Central memory CD4-positive, alpha-beta T cell (primary cell): Measurements from ENCODE around the gene SLC17A7.

Source experiments
- DNase-seq: peaks from one replicate; pipeline ENCODE4 v3.0.0; 2022

Gene SLC17A7

DNA sequence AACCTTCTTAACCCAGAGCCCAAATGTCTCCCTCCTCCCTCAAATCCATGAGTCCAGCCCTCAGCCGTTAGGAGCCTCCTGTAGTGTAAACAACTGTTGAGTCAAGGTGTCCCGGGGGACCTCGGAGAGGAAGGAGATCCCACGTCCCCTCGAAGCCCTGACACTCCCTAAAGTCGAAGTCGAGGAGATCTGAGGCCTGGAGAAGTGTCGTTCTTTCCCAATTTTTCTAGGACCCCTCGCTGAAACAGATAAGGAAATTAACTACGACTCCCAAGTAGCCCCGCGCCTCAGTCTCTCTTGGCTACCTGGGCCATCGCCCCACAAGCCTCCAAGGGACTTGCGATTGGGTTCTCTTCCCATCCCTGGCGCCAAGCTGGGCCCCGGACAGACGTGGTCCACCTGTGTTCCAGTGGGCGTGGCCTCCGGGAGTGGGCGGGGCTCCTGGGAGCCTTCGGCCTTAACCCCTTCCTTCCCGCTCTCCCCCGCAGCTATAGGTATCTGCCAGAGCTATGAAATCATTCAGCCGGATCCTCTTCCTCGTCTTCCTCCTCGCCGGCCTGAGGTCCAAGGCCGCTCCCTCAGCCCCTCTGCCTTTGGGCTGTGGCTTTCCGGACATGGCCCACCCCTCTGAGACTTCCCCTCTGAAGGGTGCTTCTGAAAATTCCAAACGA lies 15.3 kb downstream of the SLC17A7 start:
- DNase-seq = no peak

DNA sequence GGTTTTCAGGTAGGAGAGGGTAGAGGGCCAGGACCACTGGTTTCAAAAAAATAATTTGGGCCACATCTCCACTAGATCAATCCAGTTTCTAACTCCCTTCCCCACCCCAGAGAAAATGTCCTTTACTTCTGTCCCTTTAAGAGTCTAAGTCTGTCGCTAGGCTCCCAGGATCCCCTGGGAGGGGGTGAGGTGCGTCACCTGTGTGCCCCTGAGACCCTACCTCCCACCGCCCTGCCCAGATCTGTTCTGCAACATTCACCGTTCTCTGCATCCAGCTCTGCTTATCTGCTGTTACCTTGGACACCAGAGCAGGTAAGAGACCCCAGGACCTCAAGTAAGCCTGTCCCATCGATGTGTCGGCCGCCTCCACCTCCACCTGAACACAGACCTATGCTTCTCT lies 16.1 kb downstream of the SLC17A7 start, which contains the start of gene GFY:
TSS of gene GFY (plus strand) at position 211 of the 400 bp plus-strand sequence. CDS start 1,043 bp downstream, outside the sequence.
- no peak for DNase-seq

DNA sequence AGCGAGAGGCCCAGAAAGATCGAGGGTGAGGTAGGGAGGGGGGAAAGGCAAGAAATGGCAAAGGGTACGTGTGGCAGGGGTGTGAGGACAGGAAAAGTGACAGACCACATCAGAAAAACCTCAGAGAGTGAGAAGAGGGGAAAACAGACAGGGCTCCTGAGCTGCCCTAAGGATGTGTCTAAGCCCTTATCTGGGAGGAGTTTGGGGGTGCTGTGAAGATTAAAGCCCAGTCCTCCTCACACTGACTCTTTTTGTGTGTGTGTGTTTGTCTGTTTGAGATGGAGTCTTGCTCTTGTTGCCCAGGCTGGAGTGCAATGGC lies 17.4 kb downstream of the SLC17A7 start:
- peak; percentile 48 for DNase-seq

DNA sequence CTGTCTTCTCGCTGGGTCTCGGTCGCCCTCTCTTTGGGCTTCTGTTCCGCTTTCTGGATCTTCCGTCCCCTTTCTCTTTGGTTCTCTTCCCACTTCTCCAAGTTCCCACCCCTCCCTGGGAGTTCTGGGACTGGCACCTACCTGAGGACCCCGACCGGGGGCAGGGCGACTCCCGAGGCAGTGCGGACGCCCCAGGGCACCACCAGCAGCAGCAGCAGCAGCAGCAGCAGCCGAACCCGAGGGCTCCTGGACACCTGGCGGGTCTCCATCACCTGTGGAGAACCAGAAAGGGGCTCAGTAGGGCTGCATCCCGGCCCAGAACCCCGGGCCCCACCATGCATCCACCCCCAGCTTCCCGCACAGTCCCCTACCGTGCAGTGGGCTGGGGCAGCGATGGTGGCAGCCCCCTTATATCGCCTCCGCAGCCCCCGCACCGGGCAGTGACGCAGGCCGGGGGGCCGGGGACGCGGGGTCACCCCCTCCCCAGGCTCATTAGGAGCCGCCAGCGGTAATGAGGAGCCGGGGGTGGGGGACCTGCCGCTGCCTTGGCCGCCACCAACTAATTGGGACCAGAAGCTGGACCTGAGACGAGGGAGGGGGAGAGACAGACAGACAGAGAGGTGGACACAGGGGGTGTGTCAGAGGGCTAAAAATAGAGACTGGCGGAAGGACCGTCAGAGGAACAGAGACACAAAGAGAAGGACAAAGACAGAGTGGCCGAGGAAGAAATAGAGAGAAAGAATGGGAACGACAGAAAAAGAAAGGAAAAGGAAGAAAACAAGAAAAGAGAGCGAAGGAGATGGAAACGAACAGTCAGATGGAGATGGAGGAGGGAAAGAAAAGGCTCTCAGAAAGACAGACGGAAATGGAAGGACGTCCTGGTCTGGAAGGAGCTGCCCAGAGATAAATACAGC lies 18.0 kb downstream of the SLC17A7 start, which contains the start of gene PTH2:
TSS of gene PTH2 (minus strand) at position 371 of the 914 bp plus-strand sequence. CDS start at position 269, 102 bp downstream.
- DNase-seq = no peak

DNA sequence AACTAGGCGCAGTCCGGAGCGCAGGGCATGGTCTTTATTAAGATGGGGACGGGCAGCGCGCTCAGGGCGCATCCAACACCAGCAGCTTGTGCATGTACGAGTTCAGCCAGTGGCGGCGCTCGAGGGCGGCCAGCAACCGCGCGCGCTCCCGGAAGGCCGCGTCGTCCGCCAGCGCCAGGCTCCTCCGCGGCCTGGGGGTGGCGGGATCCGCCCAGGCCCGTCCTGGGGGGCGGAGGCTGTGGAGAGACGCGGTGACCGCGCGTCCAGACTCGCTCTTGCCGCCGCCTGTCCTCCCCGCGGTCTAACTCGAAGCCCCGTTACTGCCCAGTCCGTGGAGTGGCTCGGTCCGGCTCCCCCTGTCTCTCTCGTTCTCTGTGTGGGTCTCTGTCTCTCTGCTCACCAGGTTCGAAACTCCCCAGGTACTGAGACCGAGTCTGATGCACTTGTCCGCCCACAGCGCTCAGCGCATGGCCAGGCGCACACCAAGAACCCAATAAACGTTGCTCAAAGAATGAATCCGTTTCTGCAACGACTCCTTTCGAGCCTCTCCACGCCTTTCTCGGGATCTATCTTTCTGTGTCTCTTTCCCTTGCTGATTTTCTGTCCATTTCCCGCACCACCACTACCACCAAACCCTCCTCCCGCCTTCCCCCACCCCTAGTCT lies 18.8 kb downstream of the SLC17A7 start:
- DNase-seq = no peak

DNA sequence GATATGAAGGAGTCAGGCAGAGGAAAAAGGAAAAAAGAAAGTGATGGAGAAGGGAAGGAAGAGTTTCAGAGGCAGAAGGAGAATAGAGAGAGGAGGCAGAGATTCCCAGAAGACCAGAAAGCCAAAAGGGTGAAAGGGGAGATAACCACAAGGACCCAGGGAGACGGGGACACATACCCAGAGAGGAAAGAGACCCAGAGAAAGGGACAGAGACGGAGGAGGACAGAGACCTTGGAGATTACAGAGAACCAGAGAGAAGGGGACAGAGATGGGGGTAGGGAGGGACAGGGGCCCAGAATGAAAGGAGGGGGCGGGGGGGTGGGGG lies 19.5 kb downstream of the SLC17A7 start:
- DNase-seq = no peak

DNA sequence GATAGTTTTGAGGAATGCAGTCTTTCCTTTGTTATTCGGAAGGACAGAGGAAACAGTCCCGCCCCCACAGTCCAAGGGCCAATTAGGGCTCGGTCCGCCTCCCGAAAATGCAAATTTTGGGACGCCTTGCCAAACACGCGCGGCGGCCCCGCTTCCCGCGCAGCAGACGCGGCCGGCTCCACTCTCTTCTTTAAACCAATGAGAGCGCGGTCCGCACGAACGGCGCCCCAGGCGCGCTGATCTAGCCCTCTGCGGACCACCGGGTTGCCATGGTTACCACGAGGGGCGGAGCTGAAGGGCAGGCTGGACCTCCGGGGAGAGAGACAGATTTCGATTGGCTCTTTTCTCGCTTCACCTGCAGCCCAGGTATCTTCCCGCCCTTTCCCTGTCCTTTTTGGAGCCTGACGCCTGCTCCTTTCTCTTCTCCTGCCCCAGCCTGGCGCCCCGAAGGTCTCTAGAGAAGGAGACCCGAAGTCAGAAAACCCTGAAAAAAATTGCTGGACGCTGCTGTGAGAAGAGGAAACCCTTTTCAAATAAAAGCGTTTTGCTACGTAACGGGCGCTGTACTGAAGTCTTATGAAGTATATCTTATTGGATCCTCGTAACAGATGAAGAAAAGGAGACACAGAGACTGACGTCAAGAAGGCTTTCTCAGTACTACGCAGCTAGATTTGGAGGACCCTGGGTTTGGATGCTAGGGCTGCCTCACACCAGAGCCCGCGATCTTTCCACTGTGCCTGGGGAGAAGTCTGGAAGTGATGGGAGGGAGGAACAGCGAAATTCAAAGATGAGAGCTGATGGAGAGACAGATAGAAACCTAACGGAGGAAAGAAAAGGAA lies 20.1 kb downstream of the SLC17A7 start:
- DNase-seq = no peak

DNA sequence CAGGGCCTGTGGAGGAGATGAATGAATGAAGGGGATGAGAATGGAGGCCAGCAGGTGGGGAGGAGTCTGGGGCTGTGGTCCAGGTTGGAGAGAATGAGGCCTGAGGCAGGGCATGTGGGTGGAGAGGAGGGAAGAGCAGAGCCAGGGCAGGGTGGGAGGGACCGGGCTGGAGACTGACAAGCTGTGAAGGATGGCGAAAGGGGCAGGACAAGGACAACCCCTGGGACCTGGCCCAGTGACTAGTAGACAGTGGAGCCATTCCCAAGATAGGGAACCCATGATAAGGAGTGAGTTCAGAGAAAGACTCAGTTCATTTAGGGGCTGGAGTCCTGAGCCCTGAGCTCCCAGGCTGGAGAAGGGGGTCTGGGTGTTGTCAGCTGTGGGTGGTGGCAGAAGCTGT lies 21.1 kb downstream of the SLC17A7 start:
- DNase-seq = no peak

DNA sequence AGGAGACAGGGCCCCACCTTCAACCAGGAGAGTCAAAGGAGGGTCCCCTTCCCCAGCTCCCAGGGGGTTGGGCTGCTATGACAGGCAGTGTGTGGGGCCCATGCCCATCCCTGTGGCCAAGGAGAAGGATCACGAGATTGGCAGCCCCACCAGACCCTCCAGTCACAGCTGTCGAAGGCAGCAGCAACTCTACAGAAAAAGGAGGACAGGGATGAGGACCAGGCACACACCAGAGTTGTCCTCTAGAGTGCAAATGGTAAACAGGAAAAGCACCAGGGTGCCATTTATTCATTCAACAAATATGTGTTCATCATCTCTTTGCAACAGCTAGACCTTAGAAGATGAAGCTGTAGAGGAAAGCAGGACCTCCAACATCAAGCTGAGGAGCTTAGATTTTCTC lies 22.2 kb downstream of the SLC17A7 start:
- DNase-seq = no peak

DNA sequence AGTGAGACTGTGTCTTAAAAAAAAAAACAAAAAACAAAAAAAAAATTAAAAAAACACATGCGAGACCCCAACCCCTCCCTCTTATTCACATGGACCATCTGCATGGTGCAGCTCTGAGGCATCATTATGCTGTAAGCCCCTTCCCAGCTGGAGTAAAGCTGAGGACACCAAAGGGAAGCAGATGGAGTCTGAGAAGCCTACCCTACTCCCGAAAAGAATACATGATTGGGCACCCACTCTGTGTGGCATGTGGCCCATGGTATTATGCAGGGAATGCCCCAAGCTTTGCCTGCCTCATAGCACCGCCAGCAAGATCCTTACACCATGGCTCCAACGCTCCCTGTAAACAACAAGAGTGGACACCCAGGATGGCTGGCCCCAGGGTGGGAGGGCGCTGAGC lies 22.8 kb downstream of the SLC17A7 start:
- DNase-seq = no peak

DNA sequence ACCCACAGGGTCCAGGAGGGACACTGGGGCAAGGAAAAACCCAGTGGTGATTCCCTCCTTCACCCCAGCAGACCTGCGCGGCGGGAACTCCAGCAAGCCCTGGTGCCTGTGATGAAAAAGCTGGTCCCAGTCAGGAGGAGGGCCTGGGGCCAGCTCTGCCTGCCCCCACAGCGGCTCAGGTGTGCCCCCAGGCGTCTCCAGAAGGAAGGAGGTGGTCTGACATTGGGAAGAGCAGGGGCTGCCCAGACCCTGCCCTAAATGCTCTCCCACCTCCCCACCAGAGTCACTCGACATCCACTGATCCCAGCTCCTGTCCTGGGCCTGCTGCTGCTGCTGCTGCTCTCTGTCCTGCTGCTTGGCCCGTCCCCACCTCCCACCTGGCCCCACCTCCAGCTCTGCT lies 24.2 kb downstream of the SLC17A7 start:
- no peak for DNase-seq

DNA sequence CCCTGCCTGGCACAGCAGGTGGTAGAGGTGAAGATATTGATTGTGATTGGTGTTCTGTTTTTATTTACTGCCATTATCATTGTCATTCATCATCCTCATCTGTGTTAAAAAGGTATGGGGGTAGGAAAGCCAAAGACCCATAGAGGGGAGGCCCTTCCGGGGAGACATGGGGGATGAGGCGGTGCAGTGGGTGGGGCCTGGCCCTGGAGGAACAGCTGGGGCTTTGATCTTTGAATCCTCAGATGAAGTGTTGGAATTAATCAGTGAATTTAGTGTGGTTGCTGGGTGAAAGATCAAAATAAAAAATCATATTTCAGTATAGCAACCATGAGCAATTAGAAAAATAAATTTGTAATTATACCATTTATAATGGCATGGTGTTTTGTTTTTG lies 25.5 kb downstream of the SLC17A7 start:
- no peak for DNase-seq

DNA sequence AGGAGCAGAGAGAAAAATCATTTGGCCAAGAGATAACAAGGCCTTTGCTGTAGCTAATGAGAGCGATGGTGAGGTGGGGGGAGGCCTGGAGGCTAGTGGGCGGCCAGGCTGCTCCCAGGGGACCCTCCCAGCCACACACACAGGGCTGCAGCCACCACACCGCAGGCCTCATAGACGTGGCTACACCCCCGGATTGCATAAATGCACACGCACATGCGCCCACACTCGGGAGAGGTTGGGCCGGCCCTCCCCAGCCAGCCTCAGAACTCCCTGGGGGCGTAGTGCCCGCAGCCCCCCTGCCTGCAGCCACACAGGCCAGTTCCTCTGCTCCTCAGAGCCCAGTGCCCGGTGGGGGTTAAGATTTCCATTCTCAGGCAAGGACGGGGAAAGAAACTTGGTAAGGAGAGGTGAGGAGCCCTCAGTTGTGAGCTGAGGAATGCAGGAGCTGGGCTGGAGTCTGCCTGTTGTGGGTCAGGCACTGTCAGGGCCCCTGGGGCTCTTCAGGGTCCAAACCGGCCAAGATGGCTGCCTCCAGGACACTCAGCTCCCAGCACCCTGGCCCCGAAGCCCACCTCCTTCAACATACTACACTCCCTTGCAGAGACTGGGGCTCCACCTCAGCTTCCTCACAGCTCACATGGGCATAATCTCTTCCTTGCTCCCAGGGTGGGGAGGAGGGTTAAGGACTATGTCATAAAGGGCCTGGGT lies 26.1 kb downstream of the SLC17A7 start:
- no peak for DNase-seq

DNA sequence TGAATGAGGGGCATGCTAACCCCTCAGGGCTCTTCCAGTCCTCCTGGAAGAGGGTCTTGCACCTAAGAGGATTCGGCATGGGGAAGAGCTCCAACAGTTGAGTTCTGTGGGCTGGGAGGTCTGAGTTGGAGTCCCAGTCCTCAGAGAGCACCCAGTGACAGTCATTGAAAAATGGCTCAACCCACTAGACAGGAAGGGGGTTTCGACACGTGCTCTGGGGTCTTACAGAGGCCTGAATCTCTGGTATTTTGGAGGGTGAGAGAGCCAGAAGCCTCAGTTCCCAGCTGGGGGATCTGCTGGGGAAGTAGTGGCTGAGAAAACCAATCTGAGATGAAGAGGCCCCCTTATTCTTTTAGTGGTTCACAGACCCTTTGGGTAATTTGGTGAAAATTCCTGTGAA lies 27.1 kb downstream of the SLC17A7 start:
- no peak for DNase-seq

DNA sequence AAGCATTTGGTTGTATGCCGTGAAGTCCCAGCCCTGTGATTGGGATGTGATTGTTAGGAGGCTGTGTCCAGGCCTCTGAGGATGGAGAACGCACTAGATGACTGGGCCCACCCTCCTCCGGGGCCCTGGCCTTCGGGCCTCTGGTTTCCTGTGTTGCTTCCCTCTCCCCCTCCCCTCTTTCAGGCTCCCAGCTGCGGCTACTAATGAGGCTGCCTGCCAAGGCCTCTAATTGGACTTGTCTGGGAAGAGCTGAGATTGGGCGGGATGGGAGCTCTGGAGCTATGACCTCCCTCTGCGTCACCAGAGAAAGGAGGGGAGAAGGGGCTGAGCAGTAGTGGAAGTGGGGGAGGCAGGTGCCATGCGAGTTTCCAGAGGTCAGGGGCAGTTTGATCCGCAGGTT lies 28.0 kb downstream of the SLC17A7 start:
- no peak for DNase-seq

DNA sequence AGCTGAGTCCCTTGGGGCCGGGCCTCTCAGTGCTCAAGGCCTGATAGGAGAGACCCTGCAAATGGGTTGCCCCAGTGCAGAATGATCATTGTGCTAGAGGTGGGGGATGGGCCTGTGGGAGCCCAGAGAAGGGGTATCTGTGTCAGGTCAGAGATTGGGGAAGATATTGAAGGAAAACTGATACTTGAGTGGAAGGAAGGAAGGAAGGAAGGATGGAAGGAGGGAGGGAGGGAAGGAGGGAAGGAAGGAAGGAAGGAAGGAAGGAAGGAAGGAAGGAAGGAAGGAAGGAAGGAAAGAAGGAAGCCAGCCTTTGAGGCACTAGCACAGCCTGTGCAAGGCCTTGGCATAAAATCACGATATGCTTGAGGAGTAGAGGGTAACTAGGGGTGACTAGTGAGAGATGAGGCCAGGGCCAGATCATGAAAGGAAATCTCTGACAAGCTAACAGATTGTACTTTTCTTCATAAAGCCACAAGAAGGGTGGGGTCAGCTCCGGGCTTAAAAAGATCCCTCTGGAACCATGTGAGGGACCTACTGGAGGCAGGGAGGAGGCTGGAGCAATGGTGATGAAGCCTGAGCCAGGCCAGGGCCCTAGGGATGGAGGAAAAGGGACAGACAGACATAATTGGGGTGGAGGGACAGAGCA lies 29.5 kb downstream of the SLC17A7 start:
- DNase-seq = no peak

DNA sequence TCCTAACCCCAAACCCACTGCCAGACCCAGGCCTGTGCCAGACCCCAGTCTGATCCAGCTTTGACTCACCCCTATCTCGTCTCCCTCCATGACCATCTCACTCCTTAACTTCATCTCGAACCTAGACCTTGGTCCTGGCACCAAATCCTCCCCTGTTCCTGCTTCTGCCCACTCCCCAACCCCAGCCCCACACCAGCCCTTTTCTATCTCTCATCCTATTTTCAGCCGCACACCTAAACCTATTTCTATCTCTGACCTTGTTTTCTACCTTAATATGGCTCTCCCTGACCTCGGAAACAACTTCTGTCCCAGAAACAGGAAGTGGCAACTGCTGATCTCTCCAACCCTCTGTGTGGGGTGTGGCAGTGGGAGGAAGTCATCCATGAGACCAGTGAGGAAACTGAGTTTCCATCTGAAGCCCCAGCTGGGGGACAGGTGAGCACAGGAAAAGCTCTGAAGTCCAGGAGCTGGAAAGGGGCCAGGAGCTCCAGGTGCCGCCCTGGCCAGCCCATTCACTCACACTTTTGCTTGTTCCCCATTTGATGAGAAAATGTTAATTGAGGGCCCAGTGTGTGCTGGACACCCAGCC lies 31.8 kb downstream of the SLC17A7 start:
- DNase-seq = peak; percentile 42

DNA sequence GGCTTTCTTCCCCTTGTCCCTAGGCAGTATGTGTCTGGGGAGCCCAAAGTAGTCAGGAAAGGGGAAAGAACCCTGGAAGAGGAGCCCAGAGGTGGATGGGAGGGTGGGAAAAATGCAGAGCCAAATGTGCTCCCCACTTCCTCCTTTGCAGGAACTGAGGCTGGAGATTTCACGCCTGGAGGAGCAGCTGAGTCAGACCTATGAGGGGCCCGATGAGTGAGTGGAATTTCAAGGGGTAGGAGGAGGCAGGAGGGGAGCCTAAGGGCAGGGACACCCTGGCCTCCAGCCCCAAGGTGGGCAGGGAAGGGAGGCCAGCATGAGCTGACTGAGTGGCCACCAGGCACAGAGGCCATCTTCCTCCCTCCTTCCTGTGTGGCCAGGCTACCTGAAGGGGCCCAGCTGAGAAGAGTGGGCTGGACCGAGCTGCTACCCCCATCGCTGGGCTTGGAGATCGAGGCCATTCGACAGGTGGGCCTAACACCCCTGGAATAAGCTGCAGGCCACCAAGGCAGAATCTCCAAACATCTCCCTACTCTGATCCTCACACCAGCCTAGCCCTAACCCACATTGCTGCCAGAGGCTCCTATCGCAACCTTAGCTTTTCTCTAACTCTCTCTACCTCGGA lies 32.4 kb downstream of the SLC17A7 start:
- no peak for DNase-seq

DNA sequence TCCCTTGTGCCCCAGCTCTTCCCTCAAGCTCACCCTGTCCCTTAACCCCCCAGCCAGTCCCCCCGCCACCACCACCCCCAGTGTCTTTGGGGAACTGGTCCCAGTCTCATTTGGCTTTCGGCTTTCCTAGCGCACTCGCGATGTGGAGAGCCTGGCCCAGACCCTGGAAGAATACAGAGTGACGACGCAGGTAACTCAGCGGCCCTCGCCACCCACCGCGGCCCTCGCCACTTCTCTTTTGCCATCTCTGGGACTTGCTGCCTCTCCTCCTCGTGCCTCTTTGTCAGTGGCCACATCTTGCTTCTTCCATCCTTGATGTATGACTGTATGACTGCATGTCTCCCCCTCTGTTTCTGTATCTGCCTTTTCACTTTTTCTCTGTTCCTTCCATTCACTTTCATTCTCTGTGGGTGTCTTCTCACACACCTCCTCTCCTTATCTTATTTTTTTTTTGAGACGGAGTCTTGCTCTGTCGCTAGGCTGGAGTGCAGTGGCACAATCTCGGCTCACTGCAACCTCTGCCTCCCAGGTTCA lies 33.8 kb downstream of the SLC17A7 start:
- no peak for DNase-seq

DNA sequence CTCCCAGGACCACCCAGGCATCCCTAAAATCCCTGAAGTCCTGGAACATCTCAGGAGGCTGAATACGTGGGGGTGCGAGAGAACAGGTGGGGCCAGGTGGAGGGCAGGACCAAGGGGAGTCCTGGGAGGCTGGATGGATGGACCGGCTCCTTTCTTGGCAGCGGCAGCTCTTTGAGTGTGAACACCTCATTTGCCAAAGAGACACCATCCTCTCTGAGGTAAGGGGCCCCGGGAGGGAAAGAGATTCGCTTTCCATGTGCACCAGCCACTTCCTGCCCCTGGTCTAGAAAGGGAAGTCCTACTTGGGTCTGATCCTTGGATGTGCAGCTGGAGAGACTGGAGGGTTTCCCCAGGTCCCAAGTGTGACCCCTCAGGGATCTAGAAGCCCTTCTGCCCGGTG lies 34.2 kb downstream of the SLC17A7 start:
- no peak for DNase-seq
